ENCODE data around the gene ARID3A. TPM values are rescaled to one million over a fixed set of nuclear protein-coding genes. Genes with fewer than 3 reads are reported as not detected.
A peak's percentile ranks its signal among the peaks of the same experiment; 100 is the strongest.

The ARID3A gene
- total and polyA plus RNA-seq, 2 of the 13 experiments (the other 11 are each of a cell fraction or from before 2014, with no cell fraction given): 71.3 to 77.9 TPM

DNA sequence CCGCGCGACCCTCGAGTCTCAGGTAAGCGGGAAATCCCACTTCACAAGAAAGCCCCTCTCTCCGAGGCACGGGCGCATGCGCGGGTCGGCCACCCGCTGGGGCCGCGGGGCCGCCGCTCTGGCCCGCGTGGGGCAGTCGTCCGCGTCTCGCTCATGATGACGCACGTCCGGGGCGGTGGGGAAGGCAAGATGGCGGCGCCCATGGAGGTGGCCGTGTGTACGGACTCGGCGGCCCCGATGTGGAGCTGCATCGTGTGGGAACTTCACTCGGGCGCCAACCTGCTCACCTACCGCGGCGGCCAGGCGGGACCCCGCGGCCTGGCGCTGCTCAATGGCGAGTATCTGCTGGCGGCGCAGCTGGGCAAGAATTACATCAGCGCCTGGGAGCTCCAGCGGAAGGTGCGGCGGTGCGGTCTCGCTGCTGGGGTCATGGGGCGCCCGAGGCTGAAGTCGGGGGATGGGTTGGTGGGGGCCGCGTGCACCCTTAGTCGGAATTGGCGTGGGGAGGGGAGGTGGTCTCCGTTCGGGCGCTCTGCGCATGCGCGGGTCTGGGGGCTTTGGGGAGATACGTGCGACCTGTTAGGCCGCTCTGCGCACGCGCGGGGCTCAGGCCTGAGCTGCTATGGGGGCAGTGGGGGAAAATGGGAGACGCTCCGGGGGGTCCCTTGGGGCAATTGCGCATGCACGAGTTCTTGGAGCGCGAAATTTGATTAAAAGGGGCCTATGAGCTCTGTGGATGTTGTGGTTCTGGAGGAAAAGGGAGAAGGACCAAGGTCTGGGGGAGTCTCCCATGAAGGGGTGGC lies 58.5 kb downstream of the ARID3A start, which contains the start of gene WDR18 (continued):
- TF ChIP-seq SMARCE1 (IDR thresholded peaks at IDR 0.05; ENCODE audit: borderline replicate concordance): no peak
- TF ChIP-seq, protein P1, sequence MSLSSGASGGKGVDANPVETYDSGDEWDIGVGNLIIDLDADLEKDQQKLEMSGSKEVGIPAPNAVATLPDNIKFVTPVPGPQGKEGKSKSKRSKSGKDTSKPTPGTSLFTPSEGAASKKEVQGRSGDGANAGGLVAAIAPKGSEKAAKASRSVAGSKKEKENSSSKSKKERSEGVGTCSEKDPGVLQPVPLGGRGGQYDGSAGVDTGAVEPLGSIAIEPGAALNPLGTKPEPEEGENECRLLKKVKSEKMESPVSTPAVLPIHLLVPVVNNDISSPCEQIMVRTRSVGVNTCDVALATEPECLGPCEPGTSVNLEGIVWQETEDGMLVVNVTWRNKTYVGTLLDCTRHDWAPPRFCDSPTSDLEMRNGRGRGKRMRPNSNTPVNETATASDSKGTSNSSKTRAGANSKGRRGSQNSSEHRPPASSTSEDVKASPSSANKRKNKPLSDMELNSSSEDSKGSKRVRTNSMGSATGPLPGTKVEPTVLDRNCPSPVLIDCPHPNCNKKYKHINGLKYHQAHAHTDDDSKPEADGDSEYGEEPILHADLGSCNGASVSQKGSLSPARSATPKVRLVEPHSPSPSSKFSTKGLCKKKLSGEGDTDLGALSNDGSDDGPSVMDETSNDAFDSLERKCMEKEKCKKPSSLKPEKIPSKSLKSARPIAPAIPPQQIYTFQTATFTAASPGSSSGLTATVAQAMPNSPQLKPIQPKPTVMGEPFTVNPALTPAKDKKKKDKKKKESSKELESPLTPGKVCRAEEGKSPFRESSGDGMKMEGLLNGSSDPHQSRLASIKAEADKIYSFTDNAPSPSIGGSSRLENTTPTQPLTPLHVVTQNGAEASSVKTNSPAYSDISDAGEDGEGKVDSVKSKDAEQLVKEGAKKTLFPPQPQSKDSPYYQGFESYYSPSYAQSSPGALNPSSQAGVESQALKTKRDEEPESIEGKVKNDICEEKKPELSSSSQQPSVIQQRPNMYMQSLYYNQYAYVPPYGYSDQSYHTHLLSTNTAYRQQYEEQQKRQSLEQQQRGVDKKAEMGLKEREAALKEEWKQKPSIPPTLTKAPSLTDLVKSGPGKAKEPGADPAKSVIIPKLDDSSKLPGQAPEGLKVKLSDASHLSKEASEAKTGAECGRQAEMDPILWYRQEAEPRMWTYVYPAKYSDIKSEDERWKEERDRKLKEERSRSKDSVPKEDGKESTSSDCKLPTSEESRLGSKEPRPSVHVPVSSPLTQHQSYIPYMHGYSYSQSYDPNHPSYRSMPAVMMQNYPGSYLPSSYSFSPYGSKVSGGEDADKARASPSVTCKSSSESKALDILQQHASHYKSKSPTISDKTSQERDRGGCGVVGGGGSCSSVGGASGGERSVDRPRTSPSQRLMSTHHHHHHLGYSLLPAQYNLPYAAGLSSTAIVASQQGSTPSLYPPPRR (CRISPR knock-in tag; IDR thresholded peaks at IDR 0.05; ENCODE audit: borderline replicate concordance): peak; percentile 46
- no peak for TF ChIP-seq ZNF83 (CRISPR knock-in tag; IDR thresholded peaks at IDR 0.05; ENCODE audit: borderline replicate concordance)
- TF ChIP-seq, protein P2, sequence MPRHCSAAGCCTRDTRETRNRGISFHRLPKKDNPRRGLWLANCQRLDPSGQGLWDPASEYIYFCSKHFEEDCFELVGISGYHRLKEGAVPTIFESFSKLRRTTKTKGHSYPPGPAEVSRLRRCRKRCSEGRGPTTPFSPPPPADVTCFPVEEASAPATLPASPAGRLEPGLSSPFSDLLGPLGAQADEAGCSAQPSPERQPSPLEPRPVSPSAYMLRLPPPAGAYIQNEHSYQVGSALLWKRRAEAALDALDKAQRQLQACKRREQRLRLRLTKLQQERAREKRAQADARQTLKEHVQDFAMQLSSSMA (CRISPR knock-in tag; IDR thresholded peaks at IDR 0.05): peak; percentile 59; the same call in 1 of the 2 replicates
- no peak for TF ChIP-seq ZSCAN12 (CRISPR knock-in tag; IDR thresholded peaks at IDR 0.05)
- TF ChIP-seq ZNF569 (CRISPR knock-in tag; IDR thresholded peaks at IDR 0.05; ENCODE audit: borderline replicate concordance): no peak
- TF ChIP-seq PCBP1 (IDR thresholded peaks at IDR 0.05; ENCODE audit: borderline replicate concordance, low read depth, low read length): no peak
- TF ChIP-seq, protein P3, sequence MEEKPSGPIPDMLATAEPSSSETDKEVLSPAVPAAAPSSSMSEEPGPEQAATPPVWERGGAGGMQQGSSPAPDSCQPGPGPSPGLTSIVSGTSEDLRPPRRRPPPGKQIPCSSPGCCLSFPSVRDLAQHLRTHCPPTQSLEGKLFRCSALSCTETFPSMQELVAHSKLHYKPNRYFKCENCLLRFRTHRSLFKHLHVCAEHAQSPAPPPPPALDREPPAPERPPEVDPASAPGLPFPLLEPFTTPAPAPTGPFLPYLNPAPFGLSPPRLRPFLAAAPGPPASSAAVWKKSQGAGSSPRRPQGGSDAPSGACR (CRISPR knock-in tag; IDR thresholded peaks at IDR 0.05): peak; percentile 76; the same call in 1 of the 2 replicates
- peak; percentile 48; the same call in 1 of the 2 replicates for TF ChIP-seq ZNF501 (CRISPR knock-in tag; IDR thresholded peaks at IDR 0.05)
- no peak for TF ChIP-seq ZNF251 (CRISPR knock-in tag; IDR thresholded peaks at IDR 0.05)
- no peak for TF ChIP-seq HOXA7 (CRISPR knock-in tag; IDR thresholded peaks at IDR 0.05)
- no peak for TF ChIP-seq ZNF510 (CRISPR knock-in tag; IDR thresholded peaks at IDR 0.05; ENCODE audit: low read depth)
- no peak for TF ChIP-seq BHLHE40 (IDR thresholded peaks at IDR 0.05; ENCODE audit: low read length)
- peak; percentile 54 for TF ChIP-seq POLR2AphosphoS5 (IDR thresholded peaks at IDR 0.05; ENCODE audit: low read depth, low read length)
- TF ChIP-seq, protein P4, sequence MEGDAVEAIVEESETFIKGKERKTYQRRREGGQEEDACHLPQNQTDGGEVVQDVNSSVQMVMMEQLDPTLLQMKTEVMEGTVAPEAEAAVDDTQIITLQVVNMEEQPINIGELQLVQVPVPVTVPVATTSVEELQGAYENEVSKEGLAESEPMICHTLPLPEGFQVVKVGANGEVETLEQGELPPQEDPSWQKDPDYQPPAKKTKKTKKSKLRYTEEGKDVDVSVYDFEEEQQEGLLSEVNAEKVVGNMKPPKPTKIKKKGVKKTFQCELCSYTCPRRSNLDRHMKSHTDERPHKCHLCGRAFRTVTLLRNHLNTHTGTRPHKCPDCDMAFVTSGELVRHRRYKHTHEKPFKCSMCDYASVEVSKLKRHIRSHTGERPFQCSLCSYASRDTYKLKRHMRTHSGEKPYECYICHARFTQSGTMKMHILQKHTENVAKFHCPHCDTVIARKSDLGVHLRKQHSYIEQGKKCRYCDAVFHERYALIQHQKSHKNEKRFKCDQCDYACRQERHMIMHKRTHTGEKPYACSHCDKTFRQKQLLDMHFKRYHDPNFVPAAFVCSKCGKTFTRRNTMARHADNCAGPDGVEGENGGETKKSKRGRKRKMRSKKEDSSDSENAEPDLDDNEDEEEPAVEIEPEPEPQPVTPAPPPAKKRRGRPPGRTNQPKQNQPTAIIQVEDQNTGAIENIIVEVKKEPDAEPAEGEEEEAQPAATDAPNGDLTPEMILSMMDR (CRISPR knock-in tag; IDR thresholded peaks at IDR 0.05): peak; percentile 37
- no peak for TF ChIP-seq MED13 (CRISPR knock-in tag; IDR thresholded peaks at IDR 0.05)
- TF ChIP-seq, protein P5, sequence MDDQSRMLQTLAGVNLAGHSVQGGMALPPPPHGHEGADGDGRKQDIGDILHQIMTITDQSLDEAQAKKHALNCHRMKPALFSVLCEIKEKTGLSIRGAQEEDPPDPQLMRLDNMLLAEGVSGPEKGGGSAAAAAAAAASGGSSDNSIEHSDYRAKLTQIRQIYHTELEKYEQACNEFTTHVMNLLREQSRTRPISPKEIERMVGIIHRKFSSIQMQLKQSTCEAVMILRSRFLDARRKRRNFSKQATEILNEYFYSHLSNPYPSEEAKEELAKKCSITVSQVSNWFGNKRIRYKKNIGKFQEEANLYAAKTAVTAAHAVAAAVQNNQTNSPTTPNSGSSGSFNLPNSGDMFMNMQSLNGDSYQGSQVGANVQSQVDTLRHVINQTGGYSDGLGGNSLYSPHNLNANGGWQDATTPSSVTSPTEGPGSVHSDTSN (CRISPR knock-in tag; IDR thresholded peaks at IDR 0.05; ENCODE audit: borderline replicate concordance): no peak
- TF ChIP-seq, protein P6, sequence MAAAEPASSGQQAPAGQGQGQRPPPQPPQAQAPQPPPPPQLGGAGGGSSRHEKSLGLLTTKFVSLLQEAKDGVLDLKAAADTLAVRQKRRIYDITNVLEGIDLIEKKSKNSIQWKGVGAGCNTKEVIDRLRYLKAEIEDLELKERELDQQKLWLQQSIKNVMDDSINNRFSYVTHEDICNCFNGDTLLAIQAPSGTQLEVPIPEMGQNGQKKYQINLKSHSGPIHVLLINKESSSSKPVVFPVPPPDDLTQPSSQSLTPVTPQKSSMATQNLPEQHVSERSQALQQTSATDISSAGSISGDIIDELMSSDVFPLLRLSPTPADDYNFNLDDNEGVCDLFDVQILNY (CRISPR knock-in tag; conservative IDR thresholded peaks at IDR 0.05): no peak

All from HepG2 (cell line).